HG02588 (cell line): ENCODE results near the gene EPHA3.
"Not testable (repeated sequence)": the region's sequence is repeated elsewhere in the genome, so short reads cannot be mapped to it uniquely, and the experiment has no call there.

Experiments
- ATAC-seq: cut with Tn5 transposase; IDR thresholded peaks from one replicate; pipeline ENCODE4 v1.9.1; 2021; ENCODE audit warnings: mild to moderate bottlenecking, moderate library complexity; ENCODE audit not compliant: unreplicated experiment

EPHA3 gene

DNA sequence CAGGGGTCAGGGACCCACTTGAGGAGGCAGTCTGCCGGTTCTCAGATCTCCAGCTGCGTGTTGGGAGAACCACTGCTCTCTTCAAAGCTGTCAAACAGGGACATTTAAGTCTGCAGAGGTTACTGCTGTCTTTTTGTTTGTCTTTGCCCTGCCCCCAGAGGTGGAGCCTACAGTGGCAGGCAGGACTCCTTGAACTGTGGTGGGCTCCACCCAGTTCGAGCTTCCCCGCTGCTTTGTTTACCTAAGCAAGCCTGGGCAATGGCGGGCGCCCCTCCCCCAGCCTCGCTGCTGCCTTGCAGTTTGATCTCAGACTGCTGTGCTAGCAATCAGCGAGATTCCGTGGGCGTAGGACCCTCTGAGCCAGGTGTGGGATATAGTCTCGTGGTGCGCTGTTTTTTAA lies 243.5 kb downstream of the EPHA3 start:
- not testable (repeated sequence) for ATAC-seq

DNA sequence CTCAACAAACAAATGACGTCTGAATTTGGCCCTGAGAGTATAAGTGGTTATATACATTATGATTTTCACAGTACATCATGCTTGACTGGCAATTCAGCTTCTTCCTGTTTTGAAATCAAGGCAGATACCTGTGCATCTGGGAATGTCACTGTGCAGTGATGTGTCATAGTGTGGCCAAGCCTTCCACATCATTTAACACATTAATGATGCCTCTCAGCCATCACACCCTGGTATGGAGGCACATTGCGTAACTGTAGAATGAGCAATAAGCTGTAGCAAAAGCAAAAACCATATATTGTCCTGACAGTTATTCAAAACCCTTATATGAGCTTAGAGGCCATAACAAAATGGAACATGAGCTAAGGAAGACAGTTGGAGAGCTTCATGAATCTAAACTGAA lies 246.0 kb downstream of the EPHA3 start:
- no peak for ATAC-seq

DNA sequence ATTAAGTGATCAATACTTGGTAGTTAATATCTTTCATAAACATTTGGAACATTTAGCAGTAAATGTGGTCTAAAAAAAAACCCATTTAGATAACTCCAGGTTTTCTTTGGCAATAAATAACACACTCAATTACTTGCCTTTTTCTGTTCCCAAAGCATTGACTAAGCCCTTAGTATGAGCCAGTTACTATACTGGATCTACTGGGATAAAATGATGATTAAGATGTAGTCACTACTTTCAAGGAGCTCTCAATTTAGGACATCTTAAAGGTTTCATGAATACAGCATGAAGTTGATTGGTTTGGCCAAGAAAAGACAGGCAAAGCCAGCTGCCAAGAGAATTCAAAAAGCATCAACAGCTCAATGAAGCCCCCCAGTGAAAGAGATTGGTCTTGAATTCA lies 250.9 kb downstream of the EPHA3 start:
- no peak for ATAC-seq

DNA sequence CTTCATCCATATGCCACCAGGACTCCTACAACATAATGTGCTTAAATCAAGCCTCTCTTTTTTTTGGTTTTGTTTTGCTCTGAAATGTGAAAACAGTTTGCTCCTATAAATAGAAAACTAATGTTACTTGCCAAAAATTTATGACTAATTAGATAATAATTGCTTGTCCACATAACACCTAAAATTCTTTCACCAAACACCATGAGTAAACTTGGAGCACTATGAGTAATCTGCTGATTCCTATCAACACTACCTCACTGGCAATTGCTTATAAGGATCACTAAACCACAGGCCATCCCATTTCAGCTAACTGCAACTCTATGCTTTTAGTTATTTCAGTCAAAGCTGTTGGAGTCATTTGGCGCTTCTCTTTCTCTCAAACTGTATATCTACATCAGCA lies 252.7 kb downstream of the EPHA3 start:
- no peak for ATAC-seq

DNA sequence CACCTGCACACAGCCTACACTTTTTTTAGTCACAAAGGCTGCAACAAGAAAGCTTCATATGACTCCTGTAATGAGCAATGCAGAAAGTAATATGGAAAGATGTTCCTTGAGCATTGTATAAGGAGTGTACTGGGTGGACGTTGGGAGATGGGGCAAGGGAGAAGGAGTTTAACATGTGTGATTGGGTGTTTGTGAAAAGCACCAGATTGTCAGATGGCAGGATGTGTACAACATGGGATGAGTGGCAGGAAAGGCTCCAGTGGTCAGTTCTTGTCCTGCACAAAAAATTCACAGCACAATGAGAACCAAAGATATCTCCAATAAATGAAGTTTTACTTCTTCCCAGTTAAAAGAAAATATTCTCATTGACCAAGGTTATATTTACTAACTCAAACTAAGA lies 255.1 kb downstream of the EPHA3 start:
- no peak for ATAC-seq

GRCh38 chr3:89363171-89363570 lies 255.8 kb downstream of the EPHA3 start:
- ATAC-seq: no peak

DNA sequence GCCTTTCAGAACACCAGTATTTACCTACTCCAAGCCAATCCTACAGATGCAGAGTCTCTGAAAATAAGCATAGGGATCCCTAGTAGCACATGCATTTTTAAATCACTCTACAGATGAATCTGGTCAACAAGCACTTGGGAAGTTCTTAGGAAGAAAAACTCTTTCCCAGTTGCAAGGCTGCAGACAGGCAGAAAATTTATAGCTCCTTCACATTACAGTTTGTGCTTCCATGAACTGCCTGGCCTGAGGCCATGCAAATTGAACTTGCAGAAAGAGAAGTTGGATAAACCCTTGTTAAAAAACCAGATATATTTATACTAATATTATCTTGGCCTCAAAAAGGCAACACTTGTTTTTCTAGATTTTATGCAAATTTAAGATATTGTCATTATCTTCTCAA lies 256.9 kb downstream of the EPHA3 start:
- no peak for ATAC-seq

DNA sequence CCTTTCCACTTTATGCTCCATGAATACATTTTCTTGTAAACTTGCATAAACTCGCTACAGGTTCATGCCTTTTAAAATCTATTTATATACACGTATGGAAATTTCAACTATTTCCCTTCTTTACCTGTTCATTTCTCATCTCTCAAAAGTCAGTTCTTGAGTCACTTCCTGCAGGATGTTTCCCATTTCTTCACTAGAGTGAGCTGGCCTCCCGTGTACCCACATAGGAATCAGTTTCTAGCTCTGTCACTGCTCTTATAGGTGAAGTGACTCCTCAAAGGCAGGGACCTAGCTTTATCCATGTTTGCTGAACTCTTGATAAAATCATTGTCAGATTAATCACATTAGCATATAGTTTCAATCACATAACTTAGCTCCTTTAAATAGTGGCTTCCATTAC lies 259.7 kb downstream of the EPHA3 start:
- no peak for ATAC-seq

DNA sequence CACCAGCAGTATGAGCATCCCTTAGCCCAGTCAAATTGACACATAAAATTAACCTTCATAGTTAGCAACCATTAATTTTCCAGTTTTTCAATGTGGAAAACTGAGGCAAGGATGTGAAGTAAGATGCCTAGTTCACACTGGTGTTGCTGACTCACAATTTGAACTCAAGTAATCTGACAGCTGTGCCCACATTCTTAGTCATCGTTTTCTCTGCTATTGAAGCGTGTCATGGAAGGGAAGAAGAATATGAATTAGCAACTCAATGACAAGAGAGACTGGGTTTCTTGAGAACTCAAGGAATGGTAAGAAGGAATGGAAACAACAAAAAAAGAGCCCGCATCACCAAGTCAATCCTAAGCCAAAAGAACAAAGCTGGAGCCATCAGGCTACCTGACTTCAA lies 261.4 kb downstream of the EPHA3 start:
- ATAC-seq: no peak

DNA sequence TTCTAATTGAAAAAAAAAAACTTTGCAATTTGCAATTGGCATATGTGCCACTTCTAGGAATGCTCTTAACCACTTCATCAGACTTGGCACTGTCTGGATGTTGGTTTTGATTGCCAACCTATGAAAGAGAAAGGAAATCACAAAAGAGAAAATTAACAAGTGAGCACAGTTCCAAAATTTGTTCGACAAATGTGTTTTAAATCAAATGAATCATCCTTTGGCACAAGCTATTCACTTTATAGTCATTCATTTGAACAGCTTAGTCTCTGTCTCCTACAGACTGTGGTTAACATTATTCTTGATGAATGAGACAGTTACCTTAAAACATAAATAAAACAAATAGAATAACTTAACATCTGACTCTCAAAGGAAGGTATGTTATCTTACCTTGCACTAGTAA lies 265.0 kb downstream of the EPHA3 start:
- no peak for ATAC-seq

DNA sequence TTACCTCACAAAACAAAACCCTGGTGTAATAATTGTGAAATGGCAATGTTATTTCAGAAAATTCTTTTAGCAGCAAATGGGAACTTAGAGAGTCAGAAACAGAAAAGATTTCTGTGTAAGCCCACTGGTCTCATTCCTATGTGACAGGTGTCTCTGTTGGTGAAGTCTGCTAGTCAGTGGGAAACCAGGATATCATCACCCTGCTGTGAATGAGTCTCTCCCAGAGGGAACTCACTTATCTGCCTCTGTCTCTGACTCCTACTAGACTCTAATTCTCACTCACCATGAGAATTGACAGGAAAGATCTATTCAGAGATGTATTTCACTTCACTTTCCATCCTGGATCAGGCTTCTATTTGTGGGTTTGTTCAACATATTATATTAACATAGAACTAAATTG lies 266.0 kb downstream of the EPHA3 start:
- no peak for ATAC-seq

DNA sequence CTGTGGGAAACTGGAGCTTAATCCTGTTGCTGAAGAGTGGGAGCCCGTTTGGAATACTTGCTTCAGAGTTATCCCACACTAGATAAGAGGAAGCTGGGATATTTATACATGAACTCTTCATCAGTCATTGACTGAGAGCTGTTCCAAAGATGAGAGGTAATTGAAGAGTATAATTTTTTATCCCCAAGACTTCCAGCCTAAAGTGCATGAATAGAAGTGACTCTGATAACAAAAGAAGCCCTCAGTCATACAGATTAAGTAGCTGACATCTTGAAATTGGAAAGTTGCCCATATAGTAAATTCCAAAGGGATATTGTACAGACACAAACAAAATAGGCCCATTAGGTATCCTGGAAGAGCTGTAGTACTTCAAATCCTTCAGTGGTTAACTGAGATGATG lies 268.0 kb downstream of the EPHA3 start:
- no peak for ATAC-seq

- no peak for ATAC-seq
These were observed 272.6 kb downstream of the EPHA3 start for GRCh38 chr3:89380016-89380415.

GRCh38 chr3:89392991-89393390 lies 285.6 kb downstream of the EPHA3 start:
- ATAC-seq: no peak

DNA sequence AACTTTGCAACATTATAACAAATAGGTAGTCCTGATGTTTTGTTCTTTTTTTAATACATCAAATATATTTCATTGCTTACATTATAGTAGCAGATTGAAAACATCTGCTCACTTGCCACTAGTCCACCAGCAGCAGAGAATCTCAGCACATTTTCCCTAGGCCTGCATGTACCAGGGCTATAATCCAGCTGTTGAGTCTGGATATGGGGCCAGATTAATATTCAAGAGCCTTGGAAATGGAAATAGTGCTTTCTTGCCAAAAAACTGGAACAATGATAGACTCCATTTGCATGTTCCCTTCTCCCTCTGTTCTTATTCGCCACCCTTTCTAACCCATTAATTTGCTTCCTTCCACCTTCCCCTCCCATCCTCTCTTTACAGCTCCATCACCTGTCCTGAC lies 288.0 kb downstream of the EPHA3 start:
- ATAC-seq: no peak

DNA sequence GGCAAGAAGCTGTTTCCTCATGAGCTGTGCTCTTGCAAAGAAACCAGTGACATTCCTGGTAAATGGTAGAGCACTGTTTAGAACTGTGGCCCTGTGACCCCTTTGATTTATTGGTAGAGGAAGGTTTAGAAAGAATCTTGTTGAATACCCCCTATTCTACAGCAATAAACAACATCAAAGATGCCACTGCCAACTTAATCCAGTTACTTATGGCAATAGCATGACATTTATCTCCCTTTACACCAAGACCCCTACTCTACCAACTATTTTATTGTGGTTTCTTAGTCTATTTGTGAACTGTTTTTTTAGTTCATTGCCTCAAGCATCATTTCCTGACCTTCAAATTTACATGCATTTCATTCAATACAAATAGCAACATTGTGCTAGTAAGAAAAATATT lies 288.6 kb downstream of the EPHA3 start:
- no peak for ATAC-seq

- ATAC-seq: no peak
These were observed 294.6 kb downstream of the EPHA3 start for GRCh38 chr3:89402051-89402450.

DNA sequence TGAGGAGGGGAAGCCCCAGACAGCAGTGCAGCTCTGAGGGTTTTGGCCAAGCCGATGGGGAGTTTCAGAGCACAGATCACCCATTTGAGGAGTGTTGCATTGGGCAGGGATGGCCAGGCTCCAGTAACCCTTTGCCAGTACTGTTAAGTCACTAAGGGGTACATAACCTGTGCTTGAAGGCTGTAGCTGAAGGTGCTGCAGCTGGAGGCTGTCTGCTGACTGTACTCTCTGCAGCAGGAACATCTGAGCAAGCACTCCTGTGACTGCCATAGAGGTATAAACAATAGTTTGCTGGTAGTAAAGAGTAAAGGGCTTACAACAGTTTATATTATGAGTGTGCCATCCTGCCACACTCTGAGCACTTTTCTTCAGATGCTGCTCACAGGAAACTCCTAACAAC lies 297.8 kb downstream of the EPHA3 start:
- no peak for ATAC-seq

DNA sequence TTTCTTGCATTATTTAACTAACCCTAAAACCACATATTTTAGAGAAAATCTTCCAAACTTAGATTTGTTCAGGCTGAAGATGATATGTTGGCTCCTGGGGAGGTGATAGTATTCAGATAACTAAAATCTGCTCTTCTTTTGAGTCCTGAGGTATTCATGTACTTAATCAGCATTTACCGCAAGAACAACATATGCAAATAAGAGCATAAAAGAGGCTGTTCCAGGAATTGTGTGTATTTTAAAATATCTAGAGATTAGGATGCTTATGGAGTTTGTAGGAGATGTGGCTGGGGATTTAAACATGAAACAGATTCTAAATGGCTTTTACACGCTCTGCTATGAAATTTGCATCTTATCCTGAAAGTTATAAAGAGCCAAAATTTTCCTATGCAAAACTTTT lies 298.2 kb downstream of the EPHA3 start:
- ATAC-seq: no peak

- no peak for ATAC-seq
These were observed 303.8 kb downstream of the EPHA3 start for GRCh38 chr3:89411201-89411600.

- no peak for ATAC-seq
These were observed 306.8 kb downstream of the EPHA3 start for GRCh38 chr3:89414270-89414669.

DNA sequence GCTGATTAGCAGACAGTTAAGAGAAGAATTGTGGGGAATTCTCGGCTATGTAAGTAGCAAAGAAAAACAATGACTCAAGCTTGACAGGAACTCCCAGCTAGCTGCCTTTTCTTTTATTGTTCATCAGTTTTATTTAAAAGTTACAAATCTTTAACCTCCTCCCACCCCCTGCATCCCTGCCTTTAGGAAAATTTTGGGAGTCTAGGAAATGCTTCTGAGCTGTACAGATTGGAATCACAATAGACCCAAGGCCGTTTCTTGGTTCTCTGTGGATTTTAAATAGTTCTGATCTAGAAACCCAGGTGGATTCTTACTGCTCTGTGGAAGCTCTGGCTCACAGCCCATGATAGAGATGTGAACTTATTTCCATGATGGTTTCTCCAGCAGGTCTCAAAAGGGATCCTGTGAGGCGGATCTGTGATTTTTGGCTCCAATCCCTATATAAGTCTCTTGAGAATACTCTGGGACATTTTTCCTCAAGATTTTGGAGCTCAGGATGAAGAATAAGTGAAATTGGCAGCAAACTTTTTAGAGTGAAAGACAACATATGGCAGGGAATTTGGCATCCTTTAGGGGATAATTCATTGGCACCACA lies 312.3 kb downstream of the EPHA3 start:
- no peak for ATAC-seq

GRCh38 chr3:89426060-89426459 lies 318.6 kb downstream of the EPHA3 start:
- no peak for ATAC-seq
